GM12878 (cell line): ENCODE data around the gene CLC. TPM values are rescaled to one million over a fixed set of nuclear protein-coding genes. Genes with fewer than 3 reads are reported as not detected.
"Not testable (repeated sequence)": the region's sequence is repeated elsewhere in the genome, so short reads cannot be mapped to it uniquely, and the experiment has no call there.

Experiments
- ATAC-seq: fragments of 200-7000 bp; cut with Tn5 transposase; 3 replicates; pipeline ENCODE4 v1.9.1; 2020; ENCODE audit warnings: mild to moderate bottlenecking, moderate library complexity
- BruUV-seq: library from RNA; stranded (reverse); fragments of 400-500 nt; replicated peaks from 2 replicates; lab custom pipeline; 2021; lab: Mats Ljungman, UMichigan
- CTCF ChIA-PET: fragments of 300-600 bp; sonication (Branson Sonifier 250); formaldehyde crosslinking; extraction: SDS; loops from one replicate; lab custom pipeline; 2021; ENCODE audit warnings: inconsistent platforms; lab: Yijun Ruan, JAX
- POLR2A ChIA-PET: fragments of 350-600 bp; formaldehyde crosslinking; extraction: SDS; loops from one replicate; lab custom pipeline; 2021; ENCODE audit warnings: inconsistent platforms; lab: Charles Lee
- RAD21 ChIA-PET: fragments of 300-600 bp; sonication (Branson Sonifier 250); formaldehyde crosslinking; loops from one replicate; lab custom pipeline; 2023; ENCODE audit warnings: antibody characterized with exemption; ENCODE audit not compliant: unreplicated experiment; lab: Charles Lee
- SMC1A ChIA-PET: fragments of 300-600 bp; sonication (Branson Sonifier 250); formaldehyde crosslinking; loops from one replicate; lab custom pipeline; 2023; ENCODE audit not compliant: unreplicated experiment, uncharacterized antibody; lab: Charles Lee
- DNase-seq: peaks from one replicate; pipeline ENCODE4 v3.0.0-alpha.2; 2011; ENCODE audit warnings: low read depth, low spot score
- FAIRE-seq: peaks from 3 replicates; lab custom pipeline; 2011; peaks lifted over from hg19 to GRCh38; lab: Jason Lieb, UNC
- H2AFZ ChIP-seq: 2 replicates; pipeline ENCODE4 v1.6.0; 2011; ENCODE audit warnings: low read depth, low read length, control low read depth; ENCODE audit not compliant: control insufficient read depth
- H3K27ac ChIP-seq: 2 replicates; pipeline ENCODE4 v1.5.1; 2011; ENCODE audit warnings: control low read depth; ENCODE audit not compliant: control insufficient read depth, insufficient read depth
- H3K27me3 ChIP-seq, 2 experiments: replicated peaks in 1 of 2; 2 replicates each; pipeline versions ENCODE4 v1.6.0 to v1.6.1; 2011; ENCODE audit warnings: low read length in 1 of 2; ENCODE audit not compliant: control insufficient read depth in 2 of 2, insufficient read depth in 2 of 2
- H3K36me3 ChIP-seq, 2 experiments: 2 replicates each; pipeline ENCODE4 v1.5.1; 2011; ENCODE audit warnings: low read length in 1 of 2; ENCODE audit not compliant: control insufficient read depth in 2 of 2, insufficient read depth in 2 of 2
- H3K4me1 ChIP-seq: 2 replicates; pipeline ENCODE4 v1.6.1; 2011; ENCODE audit warnings: mild to moderate bottlenecking, low read length, moderate library complexity, mixed read lengths; ENCODE audit not compliant: control insufficient read depth, insufficient read depth
- H3K4me2 ChIP-seq: 2 replicates; pipeline ENCODE4 v1.6.0; 2011; ENCODE audit warnings: control low read depth; ENCODE audit not compliant: control insufficient read depth, insufficient read depth
- H3K4me3 ChIP-seq: fragments of 200-600 bp; sonication (generic); 2 replicates; pipeline ENCODE4 v1.5.1; 2016
- H3K79me2 ChIP-seq: 2 replicates; pipeline ENCODE4 v1.6.0; 2011; ENCODE audit warnings: low read length; ENCODE audit not compliant: control insufficient read depth, insufficient read depth
- H3K9ac ChIP-seq: 2 replicates; pipeline ENCODE4 v1.8.0; 2011; ENCODE audit warnings: low read length, control low read depth, mixed read lengths; ENCODE audit not compliant: control insufficient read depth, insufficient read depth
- H3K9me3 ChIP-seq: replicated peaks from 3 replicates; pipeline ENCODE4 v1.5.1; 2011; ENCODE audit warnings: mild to moderate bottlenecking, low read length; ENCODE audit not compliant: control insufficient read depth, insufficient read depth
- H4K20me1 ChIP-seq: 2 replicates; pipeline ENCODE4 v1.6.0; 2011; ENCODE audit not compliant: control insufficient read depth, insufficient read depth
- BCL3 ChIP-seq: IDR thresholded peaks from 2 replicates; pipeline ENCODE4 v1.6.1; 2011; ENCODE audit warnings: borderline replicate concordance, low read depth, mild to moderate bottlenecking, moderate library complexity, low read length; ENCODE audit not compliant: insufficient read depth, poor library complexity, severe bottlenecking
- BMI1 ChIP-seq: fragments of 450-650 bp; IDR thresholded peaks from 2 replicates; pipeline ENCODE4 v1.6.1; 2016; ENCODE audit warnings: mild to moderate bottlenecking, moderate library complexity, borderline replicate concordance
- CBFB ChIP-seq: IDR thresholded peaks from 2 replicates; pipeline ENCODE4 v1.6.1; 2016; ENCODE audit warnings: antibody characterized with exemption, low read depth
- JUNB ChIP-seq: IDR thresholded peaks from 2 replicates; pipeline ENCODE4 v1.6.1; 2016; ENCODE audit warnings: antibody characterized with exemption, mild to moderate bottlenecking
- MTA3 ChIP-seq: IDR thresholded peaks from 2 replicates; pipeline ENCODE4 v1.6.1; 2012; ENCODE audit warnings: low read length, inconsistent platforms, borderline replicate concordance
- MXI1 ChIP-seq: fragments of 150-350 bp; IDR thresholded peaks from 2 replicates; pipeline ENCODE4 v1.6.1; 2011; ENCODE audit warnings: low read depth, mild to moderate bottlenecking, inconsistent platforms, low read length, improper control_type of control experiment
- PBX3 ChIP-seq: IDR thresholded peaks from 2 replicates; pipeline ENCODE4 v1.6.1; 2011; ENCODE audit warnings: mild to moderate bottlenecking, low read depth, low read length, moderate library complexity; ENCODE audit not compliant: insufficient replicate concordance
- RUNX3 ChIP-seq: IDR thresholded peaks from 2 replicates; pipeline ENCODE4 v1.6.1; 2012; ENCODE audit warnings: low read length, inconsistent platforms
- TCF12 ChIP-seq: IDR thresholded peaks from 2 replicates; pipeline ENCODE4 v1.6.1; 2011; ENCODE audit warnings: low read depth, mild to moderate bottlenecking, low read length
- TCF3 ChIP-seq: IDR thresholded peaks from 2 replicates; pipeline ENCODE4 v1.6.1; 2012; ENCODE audit warnings: low read depth, mild to moderate bottlenecking, low read length, borderline replicate concordance; ENCODE audit not compliant: insufficient read depth
- WGBS: methylation state at CpG from one replicate; pipeline ENCODE4 v1.1.6; 2016; ENCODE audit warnings: low lambda C conversion rate; ENCODE audit not compliant: insufficient replicate concordance, insufficient coverage; ENCODE audit errors: missing lambda C conversion rate; 5-methylcytosine and 5-hydroxymethylcytosine counted together
- in situ Hi-C: fragments of 300-500 bp; cut with MboI; formaldehyde crosslinking; loops from 9 replicates; pipeline ENCODE4 v1.14.3; 2018; ENCODE audit warnings: mixed read lengths
- intact Hi-C: fragments of 100-400 bp; cut with micrococcal nuclease; formaldehyde crosslinking; loops from one replicate; pipeline ENCODE4 v1.14.2; 2022; ENCODE audit not compliant: unreplicated experiment
- polyA plus RNA-seq, 11 experiments: library from polyadenylated mRNA; depleted of rRNA in 4 of 11; unstranded in 6 of 11; stranded (reverse) in 5 of 11; fragments of >200 nt; fragmentation: Nextera tagmentation in 4 of 11; fragmentation: Illumina TruSeq in 1 of 11; extraction: Ambion mirVana in 4 of 11; extraction: Trizol in 1 of 11; gene quantifications; 1 replicate in 1 of 11; 2 replicates in 10 of 11; pipeline versions ENCODE4 v1.2.1 to v1.2.3, GENCODE V29; 2011 to 2016; ENCODE audit warnings: inconsistent platforms in 2 of 11, missing spikeins in 2 of 11, low read depth in 1 of 11
- total RNA-seq, 4 experiments: library from RNA; depleted of rRNA in 3 of 4; stranded (reverse); fragments of >200 nt in 3 of 4; fragmentation: Illumina TruSeq in 1 of 4; extraction: Trizol in 1 of 4; gene quantifications; 2 replicates each; pipeline versions ENCODE4 v1.2.1 to v1.2.3, GENCODE V29; 2013 to 2021

The CLC gene
- total and polyA plus RNA-seq, 10 of the 15 experiments (the other 5 are each of a cell fraction or from before 2014, with no cell fraction given): 0.18 to 0.36 (median 0.29) TPM; not detected in 4

GRCh38 chr19:39692166-39692565, 45.7 kb downstream of the CLC start:
- Histone ChIP-seq H3K4me3 (no peak overlapping the region), H3K36me3 (no peaks in the 10 kb centered on the region), H3K79me2 (no peaks in the 10 kb centered on the region), H3K27ac (peak overlapping the region; percentile 47), H3K9me3 (peaks cover 2% of the 10 kb centered on the region; the same call in 2 of the 3 replicates), H3K27me3 (no peaks in the 10 kb centered on the region), H3K4me2 (0 out of 2 replicates have a peak overlapping the region, but pooled peaks have one; percentile 3), H3K9ac (no peak overlapping the region), H4K20me1 (no peaks in the 10 kb centered on the region), H2AFZ (no peak overlapping the region), H3K4me1 (peaks cover 19% of the 10 kb centered on the region)
- ATAC-seq: peak; percentile 45
- peak; percentile 18 for FAIRE-seq
- CTCF ChIA-PET: interaction anchor here (1.2 kb wide), 1 partner anchor 100 kb away, joined by 3 read pairs; no protein-coding TSS in a partner anchor
- RAD21 ChIA-PET: interaction anchor here (0.8 to 1.0 kb wide), 4 partner anchors 9 to 152 kb away, joined by 3 to 4 read pairs (median 4); no protein-coding TSS in a partner anchor
- intact Hi-C loops: no loop called here
- BruUV-seq: no TSS peak
- no peak for DNase-seq
- in situ Hi-C loops: no loop called here
- WGBS: 98% methylated on average over 3 of the region's 3 CpGs
- TF ChIP-seq MXI1 (no peak), BMI1 (no peak), TCF12 (peak; percentile 57; the same call in 1 of the 2 replicates), CBFB (no peak), TCF3 (0 out of 2 replicates have a peak, but pooled peaks have one; percentile 57), MTA3 (no peak), BCL3 (peak; percentile 80), PBX3 (peak; percentile 40), RUNX3 (peak; percentile 16; the same call in 1 of the 2 replicates), JUNB (no peak)
- SMC1A ChIA-PET: interaction anchor here (1.0 to 1.4 kb wide), 3 partner anchors 9 to 16 kb away, joined by 5 read pairs; no protein-coding TSS in a partner anchor
- POLR2A ChIA-PET: interaction anchor here (1.2 kb wide), 1 partner anchor 10 kb away, joined by 4 read pairs; no protein-coding TSS in a partner anchor

- H3K9me3 ChIP-seq, H3K27ac ChIP-seq, H3K79me2 ChIP-seq, POLR2A ChIA-PET, H4K20me1 ChIP-seq, CTCF ChIA-PET, BruUV-seq, ATAC-seq, SMC1A ChIA-PET, H2AFZ ChIP-seq, H3K4me2 ChIP-seq, H3K4me3 ChIP-seq, DNase-seq, RAD21 ChIA-PET, H3K27me3 ChIP-seq, intact Hi-C loops, H3K9ac ChIP-seq, FAIRE-seq, in situ Hi-C loops: not testable (repeated sequence)
- 97% methylated on average over 4 of the region's 4 CpGs for WGBS
- Histone ChIP-seq H3K4me1 (peaks cover 26% of the 10 kb centered on the region), H3K36me3 (peaks cover 0 to 24% of the 10 kb centered on the region in 2 experiments; a peak in 2 of 4 replicates)
Observed at GRCh38 chr19:39688637-39689036, 49.2 kb downstream of the CLC start.
